Endothelial cell of umbilical vein (primary cell): Measurements from ENCODE around the gene MTG2. TPM values are rescaled to one million over a fixed set of nuclear protein-coding genes. Genes with fewer than 3 reads are reported as not detected.

ENCODE experiments used
- BruUV-seq: library from RNA; stranded (reverse); fragments of 400-500 nt; replicated peaks from 2 replicates; lab custom pipeline; 2021; lab: Mats Ljungman, UMichigan
- CTCF ChIA-PET: fragments of 300-600, 350-600 bp; sonication (Branson Sonifier 250); formaldehyde crosslinking; loops from one replicate; lab custom pipeline; 2021; ENCODE audit warnings: antibody characterized with exemption, inconsistent platforms; lab: Charles Lee
- POLR2A ChIA-PET: fragments of 300-600, 350-600 bp; sonication (Branson Sonifier 250); formaldehyde crosslinking; loops from one replicate; lab custom pipeline; 2021; ENCODE audit warnings: antibody characterized with exemption, inconsistent platforms; lab: Charles Lee
- DNase-seq: peaks from one replicate; pipeline ENCODE4 v3.0.0-alpha.2; 2011; ENCODE audit warnings: low read depth, low spot score
- FAIRE-seq: peaks from 2 replicates; lab custom pipeline; 2011; peaks lifted over from hg19 to GRCh38; lab: Jason Lieb, UNC
- H2AFZ ChIP-seq: 2 replicates; pipeline ENCODE4 v1.6.0; 2012; ENCODE audit warnings: low read depth, low read length, control low read depth, inconsistent platforms
- H3K27ac ChIP-seq: 2 replicates; pipeline ENCODE4 v1.5.1; 2011; ENCODE audit warnings: low read depth, mild to moderate bottlenecking, control low read depth, low read length, moderate library complexity; ENCODE audit not compliant: insufficient read depth
- H3K27me3 ChIP-seq, 2 experiments: 2 replicates each; pipeline versions ENCODE4 v1.6.0 to v1.6.1; 2011; ENCODE audit warnings: low read length in 2 of 2, mixed read lengths in 1 of 2; ENCODE audit not compliant: control insufficient read depth in 2 of 2, insufficient read depth in 2 of 2
- H3K36me3 ChIP-seq, 2 experiments: 2 replicates in 1 of 2; 3 replicates in 1 of 2; pipeline ENCODE4 v1.5.1; 2011; ENCODE audit warnings: low read length in 2 of 2, mild to moderate bottlenecking in 1 of 2, moderate library complexity in 1 of 2; ENCODE audit not compliant: control insufficient read depth in 2 of 2, insufficient read depth in 2 of 2; ENCODE audit errors: extremely low read depth in 1 of 2
- H3K4me1 ChIP-seq: 3 replicates; pipeline ENCODE4 v1.5.1; 2011; ENCODE audit warnings: mild to moderate bottlenecking, low read length; ENCODE audit not compliant: control insufficient read depth, insufficient read depth; ENCODE audit errors: extremely low read depth
- H3K4me2 ChIP-seq: 2 replicates; pipeline ENCODE4 v1.6.1; 2011; ENCODE audit warnings: low read length, control low read depth, mixed read lengths; ENCODE audit not compliant: insufficient read depth
- H3K4me3 ChIP-seq, 3 experiments: fragments of 200-600 bp in 1 of 3; sonication (generic), shearing (Covaris generic) in 1 of 3; replicated peaks in 1 of 3; 2 replicates each; pipeline ENCODE4 v1.5.1; 2011 to 2016; ENCODE audit warnings: control low read depth in 3 of 3, low read length in 3 of 3, mild to moderate bottlenecking in 2 of 3, inconsistent platforms in 1 of 3, low read depth in 1 of 3, moderate library complexity in 1 of 3; ENCODE audit not compliant: insufficient read depth in 1 of 3
- H3K79me2 ChIP-seq: 2 replicates; pipeline ENCODE4 v1.6.0; 2012; ENCODE audit warnings: low read length, inconsistent platforms; ENCODE audit not compliant: control insufficient read depth, insufficient read depth
- H3K9ac ChIP-seq: replicated peaks from 2 replicates; pipeline ENCODE3; 2011; ENCODE audit warnings: low read length, control low read depth; ENCODE audit not compliant: insufficient read depth; ENCODE audit errors: extremely low read depth
- H3K9me1 ChIP-seq: replicated peaks from 3 replicates; pipeline ENCODE4 v1.6.0; 2011; ENCODE audit warnings: mild to moderate bottlenecking, low read length; ENCODE audit not compliant: control insufficient read depth, insufficient read depth; ENCODE audit errors: extremely low read depth
- H3K9me3 ChIP-seq: replicated peaks from 2 replicates; pipeline ENCODE4 v1.5.1; 2012; ENCODE audit warnings: low read length, inconsistent platforms; ENCODE audit not compliant: control insufficient read depth, insufficient read depth
- H4K20me1 ChIP-seq: replicated peaks from 2 replicates; pipeline ENCODE3; 2011; ENCODE audit warnings: mild to moderate bottlenecking, low read length; ENCODE audit not compliant: control insufficient read depth, insufficient read depth; ENCODE audit errors: extremely low read depth
- EZH2 ChIP-seq: IDR thresholded peaks from 2 replicates; pipeline ENCODE4 v1.6.1; 2012; ENCODE audit warnings: borderline replicate concordance, low read depth, mild to moderate bottlenecking, moderate library complexity, low read length, inconsistent platforms; ENCODE audit not compliant: severe bottlenecking
- FOS ChIP-seq: IDR thresholded peaks from 2 replicates; pipeline ENCODE4 v1.6.1; 2011; ENCODE audit warnings: mild to moderate bottlenecking, low read length, moderate library complexity, borderline replicate concordance; ENCODE audit not compliant: insufficient read depth
- GATA2 ChIP-seq: IDR thresholded peaks from 2 replicates; pipeline ENCODE4 v1.7.0; 2011; ENCODE audit warnings: low read depth, mild to moderate bottlenecking, moderate library complexity, mixed read lengths, low read length; ENCODE audit not compliant: insufficient read length, insufficient read depth
- POLR2A ChIP-seq: IDR thresholded peaks from 2 replicates; pipeline ENCODE4 v1.6.1; 2012; ENCODE audit warnings: low read depth, mild to moderate bottlenecking, control low read depth, low read length
- dilution Hi-C: fragments of 300-500 bp; cut with MboI; formaldehyde crosslinking; loops from one replicate; pipeline ENCODE4 v1.15.0; 2019; ENCODE audit warnings: low sequenced_read_pairs; ENCODE audit not compliant: extremely low pct_ligation_motif_present
- intact Hi-C: fragments of 100-400 bp; cut with micrococcal nuclease; formaldehyde crosslinking; loops from one replicate; pipeline ENCODE4 v1.10.0; 2022
- polyA plus RNA-seq, 4 experiments: library from polyadenylated mRNA; depleted of rRNA in 3 of 4; stranded (reverse) in 3 of 4; unstranded in 1 of 4; fragments of >200 nt; gene quantifications; 2 replicates each; pipeline versions ENCODE4 v1.2.1 to v1.2.3, GENCODE V29; 2011 to 2012; ENCODE audit warnings: missing spikeins in 1 of 4
- total RNA-seq: library from RNA; stranded (reverse); gene quantifications from 2 replicates; pipeline ENCODE4 v1.2.3, GENCODE V29; 2021

The MTG2 gene
- total and polyA plus RNA-seq, 2 donors (not counting 3 experiments of a cell fraction or from before 2014, with no cell fraction given): 19.9 to 31.6 TPM

GRCh38 chr20:62217913-62218773 is 35.3 kb downstream of the MTG2 start:
- no peak overlapping the region for H2AFZ ChIP-seq
- intact Hi-C loops: no loop called here
- H3K4me3 ChIP-seq: no peak overlapping the region
- dilution Hi-C loops: no loop called here
- no peak overlapping the region for H3K4me2 ChIP-seq
- H3K27ac ChIP-seq: no peak overlapping the region
- no peaks in the 10 kb centered on the region for H4K20me1 ChIP-seq
- no peaks in the 10 kb centered on the region for H3K79me2 ChIP-seq
- no peaks in the 10 kb centered on the region for H3K9me3 ChIP-seq
- no peaks in the 10 kb centered on the region for H3K9me1 ChIP-seq
- peaks cover 34 to 35% of the 10 kb centered on the region in 2 experiments for H3K27me3 ChIP-seq
- peaks cover 3% of the 10 kb centered on the region for H3K4me1 ChIP-seq
- DNase-seq (no peak), FAIRE-seq (no peak)
- no TSS peak for BruUV-seq
- H3K36me3 ChIP-seq: no peaks in the 10 kb centered on the region
- ChIA-PET CTCF (interaction anchor here (0.8 kb wide), 1 partner anchor 164 kb away, joined by 3 read pairs; no protein-coding TSS in a partner anchor), POLR2A (no interaction called here)
- TF ChIP-seq GATA2 (no peak), FOS (no peak), EZH2 (peak; percentile 7)
- no peak overlapping the region for H3K9ac ChIP-seq

- peaks cover 3% of the 10 kb centered on the region for H3K4me1 ChIP-seq
- FAIRE-seq (peak; percentile 15), DNase-seq (no peak)
- no peak overlapping the region for H2AFZ ChIP-seq
- H3K9ac ChIP-seq: no peak overlapping the region
- TF ChIP-seq POLR2A (no peak), EZH2 (peak; percentile 69)
- no TSS peak for BruUV-seq
- no peaks in the 10 kb centered on the region for H3K9me3 ChIP-seq
- ChIA-PET POLR2A (no interaction called here), CTCF (interaction anchor here (0.8 kb wide), 2 partner anchors 65 to 163 kb away, joined by 3 read pairs; no protein-coding TSS in a partner anchor)
- no peak overlapping the region for H3K27ac ChIP-seq
- no peaks in the 10 kb centered on the region for H3K79me2 ChIP-seq
- intact Hi-C loops: no loop called here
- H3K36me3 ChIP-seq: no peaks in the 10 kb centered on the region
- no peak overlapping the region for H3K4me2 ChIP-seq
- peaks cover 34 to 35% of the 10 kb centered on the region in 2 experiments for H3K27me3 ChIP-seq
- H3K4me3 ChIP-seq: no peak overlapping the region
- H3K9me1 ChIP-seq: no peaks in the 10 kb centered on the region
- H4K20me1 ChIP-seq: no peaks in the 10 kb centered on the region
- dilution Hi-C loops: no loop called here
Measured at GRCh38 chr20:62219101-62219991, 36.5 kb downstream of the MTG2 start.
